Hepatocyte (in vitro differentiated cells): ENCODE results near the gene HAT1. TPM values are rescaled to one million over a fixed set of nuclear protein-coding genes. Genes with fewer than 3 reads are reported as not detected.

ENCODE experiments used
- DNase-seq: peaks from one replicate; pipeline ENCODE4 v3.0.0-alpha.2; 2016; ENCODE audit warnings: low spot score
- H2AFZ ChIP-seq: fragments of 200-600 bp; sonication (generic); 2 replicates; pipeline ENCODE4 v1.6.0; 2016; ENCODE audit warnings: antibody characterized with exemption, mild to moderate bottlenecking
- H3K27ac ChIP-seq: fragments of 200-600 bp; sonication (generic); 2 replicates; pipeline ENCODE4 v1.5.1; 2016; ENCODE audit warnings: mild to moderate bottlenecking
- H3K27me3 ChIP-seq: fragments of 200-600 bp; sonication (generic); 2 replicates; pipeline ENCODE4 v1.6.1; 2016
- H3K36me3 ChIP-seq: fragments of 200-600 bp; sonication (generic); replicated peaks from 2 replicates; pipeline ENCODE4 v1.5.1; 2016; ENCODE audit warnings: low read depth; ENCODE audit not compliant: insufficient read depth
- H3K4me1 ChIP-seq: fragments of 200-600 bp; sonication (generic); 2 replicates; pipeline ENCODE4 v1.5.1; 2016; ENCODE audit warnings: mild to moderate bottlenecking, moderate library complexity; ENCODE audit not compliant: insufficient read depth
- H3K4me2 ChIP-seq: fragments of 200-600 bp; sonication (generic); 2 replicates; pipeline ENCODE4 v1.6.0; 2016
- H3K4me3 ChIP-seq: fragments of 200-600 bp; sonication (generic); 2 replicates; pipeline ENCODE4 v1.5.1; 2016; ENCODE audit warnings: mild to moderate bottlenecking
- H3K79me2 ChIP-seq: fragments of 200-600 bp; sonication (generic); 2 replicates; pipeline ENCODE4 v1.6.0; 2017; ENCODE audit warnings: mild to moderate bottlenecking
- H3K9me2 ChIP-seq: fragments of 200-600 bp; sonication (generic); replicated peaks from 2 replicates; pipeline ENCODE4 v1.6.0; 2017; ENCODE audit warnings: mild to moderate bottlenecking; ENCODE audit not compliant: insufficient read depth
- H3K9me3 ChIP-seq: fragments of 200-600 bp; sonication (generic); 2 replicates; pipeline ENCODE4 v1.5.1; 2016; ENCODE audit warnings: low read depth, mild to moderate bottlenecking
- H4K20me1 ChIP-seq: fragments of 200-600 bp; sonication (generic); 2 replicates; pipeline ENCODE4 v1.6.0; 2016; ENCODE audit warnings: mild to moderate bottlenecking; ENCODE audit not compliant: insufficient read depth, poor library complexity, severe bottlenecking
- CTCF ChIP-seq: fragments of 200-600 bp; sonication (generic); IDR thresholded peaks from 2 replicates; pipeline ENCODE4 v1.5.1; 2016; ENCODE audit warnings: antibody characterized with exemption, mild to moderate bottlenecking; ENCODE audit not compliant: poor library complexity
- EZH2 ChIP-seq: fragments of 200-600 bp; sonication (generic); IDR thresholded peaks from 2 replicates; pipeline ENCODE4 v1.6.1; 2016; ENCODE audit warnings: antibody characterized with exemption, mild to moderate bottlenecking, borderline replicate concordance
- EZH2phosphoT487 ChIP-seq: fragments of 200-600 bp; sonication (generic); IDR thresholded peaks from one replicate; pipeline ENCODE4 v1.6.1; 2018; ENCODE audit warnings: antibody characterized with exemption, mild to moderate bottlenecking, low read depth, moderate library complexity; ENCODE audit not compliant: unreplicated experiment, severe bottlenecking
- WGBS: methylation state at CpG from one replicate; pipeline ENCODE4 v1.1.6; 2016; ENCODE audit warnings: low lambda C conversion rate; ENCODE audit errors: missing lambda C conversion rate; 5-methylcytosine and 5-hydroxymethylcytosine counted together
- polyA plus RNA-seq: library from polyadenylated mRNA; unstranded; fragments of >200 nt; fragmentation: Nextera tagmentation; extraction: Ambion mirVana; gene quantifications from 2 replicates; pipeline ENCODE4 v1.2.1, GENCODE V29; 2016
- total RNA-seq: library from RNA; depleted of rRNA; stranded (reverse); fragments of >200 nt; gene quantifications from 2 replicates; pipeline ENCODE4 v1.2.3, GENCODE V29; 2014

HAT1 gene
- total and polyA plus RNA-seq, 2 experiments from 2014 or later, result 35.3 to 54.3 TPM

GRCh38 chr2:171985076-171985475, 62.8 kb downstream of the HAT1 start:
- H3K9me3 ChIP-seq, result no peaks in the 10 kb centered on the region
- no peak for DNase-seq
- H3K36me3 ChIP-seq, result no peaks in the 10 kb centered on the region
- H3K4me2 ChIP-seq, result no peak overlapping the region
- H3K27ac ChIP-seq, result no peak overlapping the region
- no peaks in the 10 kb centered on the region for H3K9me2 ChIP-seq
- WGBS, result 71% methylated on average over 2 of the region's 2 CpGs
- H3K27me3 ChIP-seq, result no peaks in the 10 kb centered on the region
- no peaks in the 10 kb centered on the region for H3K79me2 ChIP-seq
- no peak overlapping the region for H3K4me3 ChIP-seq
- H4K20me1 ChIP-seq, result no peaks in the 10 kb centered on the region
- no peak overlapping the region for H2AFZ ChIP-seq
- H3K4me1 ChIP-seq, result no peaks in the 10 kb centered on the region
- TF ChIP-seq EZH2 (no peak), EZH2phosphoT487 (no peak), CTCF (no peak)

GRCh38 chr2:171986778-171987177, 64.5 kb downstream of the HAT1 start:
- no peak overlapping the region for H3K4me2 ChIP-seq
- H2AFZ ChIP-seq, result no peak overlapping the region
- no peaks in the 10 kb centered on the region for H3K4me1 ChIP-seq
- no peak for DNase-seq
- no peaks in the 10 kb centered on the region for H3K79me2 ChIP-seq
- no peaks in the 10 kb centered on the region for H3K27me3 ChIP-seq
- TF ChIP-seq EZH2phosphoT487 (no peak), CTCF (no peak), EZH2 (no peak)
- no peaks in the 10 kb centered on the region for H3K9me3 ChIP-seq
- 79% methylated on average over 4 of the region's 4 CpGs for WGBS
- no peak overlapping the region for H3K27ac ChIP-seq
- no peaks in the 10 kb centered on the region for H4K20me1 ChIP-seq
- H3K4me3 ChIP-seq, result no peak overlapping the region
- no peaks in the 10 kb centered on the region for H3K36me3 ChIP-seq
- H3K9me2 ChIP-seq, result no peaks in the 10 kb centered on the region

GRCh38 chr2:171991027-171991426, 68.8 kb downstream of the HAT1 start:
- Histone ChIP-seq H3K4me2 (no peak overlapping the region), H3K36me3 (no peaks in the 10 kb centered on the region), H3K4me1 (no peaks in the 10 kb centered on the region), H3K79me2 (no peaks in the 10 kb centered on the region), H3K27me3 (no peaks in the 10 kb centered on the region), H3K4me3 (no peak overlapping the region), H3K9me2 (no peaks in the 10 kb centered on the region), H3K9me3 (no peaks in the 10 kb centered on the region), H2AFZ (no peak overlapping the region), H3K27ac (no peak overlapping the region), H4K20me1 (no peaks in the 10 kb centered on the region)
- WGBS, result 94% methylated on average over 4 of the region's 4 CpGs
- no peak for DNase-seq
- no peak for TF ChIP-seq EZH2
- no peak for TF ChIP-seq CTCF
- TF ChIP-seq EZH2phosphoT487, result no peak

- TF ChIP-seq CTCF, result no peak
- TF ChIP-seq EZH2phosphoT487, result no peak
- no peak for TF ChIP-seq EZH2
- Histone ChIP-seq H3K27me3 (peaks cover 20% of the 10 kb centered on the region), H3K36me3 (no peaks in the 10 kb centered on the region), H2AFZ (no peak overlapping the region), H4K20me1 (no peaks in the 10 kb centered on the region), H3K9me2 (no peaks in the 10 kb centered on the region), H3K4me1 (no peaks in the 10 kb centered on the region), H3K79me2 (no peaks in the 10 kb centered on the region), H3K4me2 (no peak overlapping the region), H3K27ac (no peak overlapping the region), H3K4me3 (no peak overlapping the region), H3K9me3 (no peaks in the 10 kb centered on the region)
- WGBS, result 77% methylated on average over 5 of the region's 5 CpGs
- DNase-seq, result no peak
Observed at GRCh38 chr2:171995586-171995985, 73.3 kb downstream of the HAT1 start.
